Neutrophil (primary cell): Measurements from ENCODE around the gene PTBP1.
"Not testable (repeated sequence)": the region's sequence is repeated elsewhere in the genome, so short reads cannot be mapped to it uniquely, and the experiment has no call there.

Source experiments
- H3K27ac ChIP-seq: fragments of 200-600 bp; sonication (generic); 2 replicates; pipeline ENCODE4 v1.5.1; 2016; ENCODE audit warnings: mild to moderate bottlenecking, moderate library complexity
- H3K27me3 ChIP-seq: fragments of 200-600 bp; sonication (generic); 2 replicates; pipeline ENCODE4 v1.6.0; 2016; ENCODE audit warnings: mild to moderate bottlenecking
- H3K36me3 ChIP-seq: fragments of 200-600 bp; sonication (generic); 2 replicates; pipeline ENCODE4 v1.5.1; 2017
- H3K4me1 ChIP-seq, 2 experiments: fragments of 200-600 bp in 1 of 2; sonication (generic) in 1 of 2; 1 replicate in 1 of 2; 2 replicates in 1 of 2; pipeline versions ENCODE4 v1.5.1 to v1.6.1; 2013 to 2016; ENCODE audit warnings: low read depth in 1 of 2, low read length in 1 of 2, mild to moderate bottlenecking in 1 of 2, moderate library complexity in 1 of 2; ENCODE audit not compliant: control insufficient read depth in 1 of 2, insufficient read depth in 1 of 2
- H3K4me3 ChIP-seq, 2 experiments: fragments of 200-600 bp in 1 of 2; sonication (generic) in 1 of 2; 1 replicate in 1 of 2; 2 replicates in 1 of 2; pipeline ENCODE4 v1.5.1; 2013 to 2016; ENCODE audit warnings: low read depth in 1 of 2, low read length in 1 of 2, mild to moderate bottlenecking in 1 of 2, moderate library complexity in 1 of 2
- H3K9me3 ChIP-seq: fragments of 200-600 bp; sonication (generic); 2 replicates; pipeline ENCODE4 v1.5.1; 2016
- TF ChIP-seq, protein P1 (sequence below): fragments of 200-600 bp; sonication (generic); IDR thresholded peaks from 2 replicates; pipeline ENCODE4 v1.5.1; 2016; ENCODE audit warnings: antibody characterized with exemption

The PTBP1 gene

DNA sequence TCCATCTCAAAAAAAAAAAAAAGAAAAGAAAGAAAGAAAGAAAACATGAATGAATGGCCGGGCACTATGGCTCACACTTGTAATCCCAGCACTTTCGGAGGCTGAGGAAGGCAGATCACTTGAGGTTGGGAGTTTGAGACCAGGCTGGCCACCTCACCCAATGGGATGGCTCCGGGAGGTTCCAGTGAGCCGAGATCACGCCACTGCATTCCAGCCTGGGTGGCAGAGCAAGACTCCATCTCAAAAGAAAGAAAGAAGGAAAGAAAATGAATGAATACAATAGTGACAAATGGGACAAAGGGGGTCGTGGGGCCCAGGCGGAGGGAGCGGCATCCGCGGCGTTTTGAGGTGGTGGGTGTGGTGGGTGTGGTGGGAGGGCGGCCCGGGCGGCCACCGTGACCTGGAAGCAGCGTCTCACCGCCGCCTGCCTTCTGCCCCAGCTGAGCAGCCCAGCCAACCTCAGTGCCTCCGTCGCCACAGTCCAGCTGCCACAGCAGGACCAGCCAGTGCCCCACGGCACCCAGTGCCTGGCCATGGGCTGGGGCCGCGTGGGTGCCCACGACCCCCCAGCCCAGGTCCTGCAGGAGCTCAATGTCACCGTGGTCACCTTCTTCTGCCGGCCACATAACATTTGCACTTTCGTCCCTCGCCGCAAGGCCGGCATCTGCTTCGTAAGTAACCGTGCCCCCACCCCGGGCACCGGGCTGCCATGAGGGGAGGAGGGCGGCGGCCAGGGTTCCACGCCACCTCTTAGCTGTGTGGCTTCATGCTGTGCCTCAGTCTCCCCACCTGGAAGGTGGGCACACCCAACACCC lies 48.7 kb downstream of the PTBP1 start:
- Histone ChIP-seq H3K36me3 (no peaks in the 10 kb centered on the region), H3K4me1 (peaks cover 49 to 59% of the 10 kb centered on the region in 2 experiments), H3K4me3 (no peak overlapping the region), H3K9me3 (no peaks in the 10 kb centered on the region), H3K27me3 (peaks cover 82% of the 10 kb centered on the region), H3K27ac (no peak overlapping the region)
- TF ChIP-seq, protein P1, sequence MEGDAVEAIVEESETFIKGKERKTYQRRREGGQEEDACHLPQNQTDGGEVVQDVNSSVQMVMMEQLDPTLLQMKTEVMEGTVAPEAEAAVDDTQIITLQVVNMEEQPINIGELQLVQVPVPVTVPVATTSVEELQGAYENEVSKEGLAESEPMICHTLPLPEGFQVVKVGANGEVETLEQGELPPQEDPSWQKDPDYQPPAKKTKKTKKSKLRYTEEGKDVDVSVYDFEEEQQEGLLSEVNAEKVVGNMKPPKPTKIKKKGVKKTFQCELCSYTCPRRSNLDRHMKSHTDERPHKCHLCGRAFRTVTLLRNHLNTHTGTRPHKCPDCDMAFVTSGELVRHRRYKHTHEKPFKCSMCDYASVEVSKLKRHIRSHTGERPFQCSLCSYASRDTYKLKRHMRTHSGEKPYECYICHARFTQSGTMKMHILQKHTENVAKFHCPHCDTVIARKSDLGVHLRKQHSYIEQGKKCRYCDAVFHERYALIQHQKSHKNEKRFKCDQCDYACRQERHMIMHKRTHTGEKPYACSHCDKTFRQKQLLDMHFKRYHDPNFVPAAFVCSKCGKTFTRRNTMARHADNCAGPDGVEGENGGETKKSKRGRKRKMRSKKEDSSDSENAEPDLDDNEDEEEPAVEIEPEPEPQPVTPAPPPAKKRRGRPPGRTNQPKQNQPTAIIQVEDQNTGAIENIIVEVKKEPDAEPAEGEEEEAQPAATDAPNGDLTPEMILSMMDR: no peak

- H3K27ac ChIP-seq: no peak overlapping the region
- H3K27me3 ChIP-seq: peaks cover 92% of the 10 kb centered on the region
- H3K9me3 ChIP-seq: no peaks in the 10 kb centered on the region
- TF ChIP-seq, protein P1: no peak
- H3K4me1 ChIP-seq: peaks cover 61 to 70% of the 10 kb centered on the region in 2 experiments
- H3K4me3 ChIP-seq: no peak overlapping the region
- no peaks in the 10 kb centered on the region for H3K36me3 ChIP-seq
Observed at GRCh38 chr19:848386-848921, 51.2 kb downstream of the PTBP1 start.

DNA sequence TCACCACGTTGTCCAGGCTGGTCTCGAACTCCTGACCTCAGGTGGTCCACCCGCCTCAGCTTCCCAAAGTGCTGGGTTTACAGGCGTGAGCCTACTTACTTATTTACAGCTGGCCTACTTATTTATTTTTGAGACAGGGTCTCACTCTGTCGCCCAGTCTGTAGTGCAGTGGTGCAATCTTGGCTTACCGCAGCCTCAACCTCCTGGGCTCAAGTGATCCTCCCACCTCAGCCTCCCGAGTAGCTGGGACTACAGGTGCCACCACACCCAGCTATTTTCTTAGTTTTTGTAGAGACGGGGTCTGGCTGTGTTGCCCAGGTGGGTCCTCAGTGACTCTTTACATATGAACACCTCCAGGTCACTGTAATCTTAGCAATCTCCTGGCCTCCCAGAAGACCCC lies 51.9 kb downstream of the PTBP1 start:
- H3K27ac ChIP-seq, H3K9me3 ChIP-seq, H3K36me3 ChIP-seq, H3K4me3 ChIP-seq: not testable (repeated sequence)
- peaks cover 90% of the 10 kb centered on the region for H3K27me3 ChIP-seq
- peaks cover 56 to 64% of the 10 kb centered on the region in 2 experiments for H3K4me1 ChIP-seq

- TF ChIP-seq, protein P1: no peak
- Histone ChIP-seq H3K9me3 (no peaks in the 10 kb centered on the region), H3K4me1 (peaks cover 51 to 60% of the 10 kb centered on the region in 2 experiments), H3K36me3 (no peaks in the 10 kb centered on the region), H3K27me3 (peaks cover 81% of the 10 kb centered on the region), H3K27ac (peak overlapping the region; percentile 1), H3K4me3 (no peak overlapping the region)
Observed at GRCh38 chr19:850221-850978, 53.1 kb downstream of the PTBP1 start.

DNA sequence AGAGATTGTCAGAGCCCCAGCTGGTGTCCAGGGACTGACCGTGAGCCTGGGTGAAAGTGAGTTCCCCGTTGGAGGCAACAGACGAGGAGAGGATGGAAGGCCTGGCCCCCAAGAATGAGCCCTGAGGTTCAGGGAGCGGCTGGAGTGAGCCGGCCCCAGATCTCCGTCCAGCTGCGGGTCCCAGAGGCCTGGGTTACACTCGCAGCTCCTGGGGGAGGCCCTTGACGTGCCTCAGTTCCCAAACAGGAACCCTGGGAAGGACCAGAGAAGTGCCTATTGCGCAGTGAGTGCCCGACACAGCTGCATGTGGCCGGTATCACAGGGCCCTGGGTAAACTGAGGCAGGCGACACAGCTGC lies 53.7 kb downstream of the PTBP1 start:
- peaks cover 48 to 55% of the 10 kb centered on the region in 2 experiments for H3K4me1 ChIP-seq
- TF ChIP-seq, protein P1: no peak
- H3K4me3 ChIP-seq: no peak overlapping the region
- H3K9me3 ChIP-seq: no peaks in the 10 kb centered on the region
- no peaks in the 10 kb centered on the region for H3K36me3 ChIP-seq
- peaks cover 75% of the 10 kb centered on the region for H3K27me3 ChIP-seq
- H3K27ac ChIP-seq: peak overlapping the region; percentile 1
